ENCODE results near the gene NCEH1. TPM values are rescaled to one million over a fixed set of nuclear protein-coding genes. Genes with fewer than 3 reads are reported as not detected.

The NCEH1 gene
- total RNA-seq, 1 experiment from 2014 or later, result 4.7 TPM

DNA sequence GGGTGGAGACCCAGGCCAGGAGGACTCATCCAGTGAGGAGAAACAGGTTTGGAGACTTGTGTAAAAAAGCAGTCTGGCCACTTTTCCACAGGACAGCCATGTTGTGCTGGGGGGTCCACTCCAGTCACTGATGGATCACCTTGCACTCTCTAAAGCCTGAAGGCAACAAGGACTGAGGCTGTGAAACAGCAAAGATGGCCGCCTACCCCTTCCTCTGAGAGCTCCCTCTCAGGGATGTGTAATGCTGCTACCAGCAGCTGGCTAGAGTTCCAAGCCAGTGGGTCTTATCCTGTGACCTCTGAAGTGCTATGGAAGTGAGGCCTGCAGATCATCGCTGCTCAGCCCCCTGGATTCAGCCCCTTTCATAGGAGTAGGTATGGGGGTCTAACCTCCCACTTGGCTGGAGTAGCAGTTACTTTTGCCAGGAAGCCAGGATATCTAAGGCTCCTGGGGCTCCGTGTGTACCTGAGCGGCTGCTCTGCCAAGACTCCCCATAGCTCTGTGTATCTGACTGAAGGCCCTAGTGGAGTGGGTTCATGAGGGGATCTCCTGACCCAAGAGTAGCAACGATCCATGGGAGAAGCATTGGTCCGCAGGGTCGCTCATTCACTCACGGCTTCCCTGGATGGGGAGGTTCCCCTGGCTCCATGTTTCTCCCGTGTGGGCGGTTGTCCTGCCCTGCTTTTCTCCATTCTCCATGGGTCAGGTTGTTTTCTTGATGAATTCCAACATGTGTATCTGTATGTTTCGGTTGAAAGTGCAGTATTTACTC, 117.8 kb downstream of the NCEH1 start:
- Histone ChIP-seq H3K4me3 (ENCODE audit: low read length) (no peak overlapping the region), H3K27me3 (ENCODE audit: low read length) (no peaks in the 10 kb centered on the region), H3K79me2 (ENCODE audit: low read length) (no peaks in the 10 kb centered on the region), H3K9me2 (replicated peaks; ENCODE audit: insufficient read depth, low read length) (no peaks in the 10 kb centered on the region), H3K4me1 (ENCODE audit: low read length) (no peaks in the 10 kb centered on the region), H3K27ac (ENCODE audit: low read length) (no peak overlapping the region), H4K20me1 (ENCODE audit: insufficient read depth, low read depth, low read length) (no peaks in the 10 kb centered on the region), H3K36me3 (ENCODE audit: insufficient read depth, low read length) (no peaks in the 10 kb centered on the region), H3K4me2 (ENCODE audit: low read depth, low read length, poor library complexity, severe bottlenecking) (no peak overlapping the region), H3K9ac (ENCODE audit: low read length) (no peak overlapping the region), H2AFZ (ENCODE audit: low read length) (no peak overlapping the region), H3K9me3 (ENCODE audit: low read length) (no peaks in the 10 kb centered on the region)
- no peak for DNase-seq

DNA sequence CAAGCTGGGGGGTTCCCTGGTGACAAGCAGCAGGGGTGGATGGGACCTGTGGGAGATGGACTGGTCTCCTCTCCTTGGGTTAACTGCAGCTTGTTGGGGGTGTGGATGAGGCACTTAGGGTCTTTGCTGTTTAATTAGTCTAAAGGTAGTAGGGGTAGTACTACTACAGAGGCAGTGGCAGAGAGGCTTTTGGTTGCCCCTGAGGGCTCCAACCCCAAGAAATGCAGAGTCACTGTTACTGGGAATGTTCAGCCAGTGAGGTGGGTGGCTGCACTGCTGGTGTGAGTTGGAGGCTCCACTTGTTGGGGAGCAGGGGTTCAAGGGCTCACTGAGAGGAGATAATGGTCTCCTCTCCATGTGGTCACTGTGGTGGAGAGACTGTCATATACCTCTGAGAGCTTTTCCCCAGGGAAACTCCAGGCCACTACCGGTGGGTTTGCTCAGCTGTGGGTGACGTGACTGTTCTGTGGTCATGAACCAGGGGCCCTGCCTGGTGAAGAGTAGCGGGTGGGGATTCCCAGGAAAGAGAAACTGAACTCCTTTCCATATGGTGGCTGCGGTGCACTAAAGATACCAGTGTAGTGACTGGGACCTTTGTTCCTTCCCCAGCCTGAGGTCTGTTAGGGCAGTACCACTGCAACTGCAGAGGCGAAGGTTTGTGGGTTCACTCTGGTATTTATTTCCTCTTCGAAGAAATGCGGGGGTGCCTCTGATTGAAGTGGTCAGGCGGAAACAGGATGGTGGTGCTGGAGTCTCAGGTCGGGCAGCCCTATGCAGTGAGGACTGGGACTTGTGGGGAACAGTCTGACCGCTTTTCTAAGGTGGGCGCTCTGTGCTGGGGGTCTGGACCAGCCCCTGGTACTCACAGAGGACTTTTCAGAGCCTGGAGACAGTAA, 118.7 kb downstream of the NCEH1 start:
- Histone ChIP-seq H3K4me3 (ENCODE audit: low read length) (no peak overlapping the region), H3K36me3 (ENCODE audit: insufficient read depth, low read length) (no peaks in the 10 kb centered on the region), H3K9ac (ENCODE audit: low read length) (no peak overlapping the region), H4K20me1 (ENCODE audit: insufficient read depth, low read depth, low read length) (no peaks in the 10 kb centered on the region), H3K27ac (ENCODE audit: low read length) (no peak overlapping the region), H3K9me3 (ENCODE audit: low read length) (no peaks in the 10 kb centered on the region), H3K27me3 (ENCODE audit: low read length) (no peaks in the 10 kb centered on the region), H3K79me2 (ENCODE audit: low read length) (no peaks in the 10 kb centered on the region), H2AFZ (ENCODE audit: low read length) (no peak overlapping the region), H3K4me2 (ENCODE audit: low read depth, low read length, poor library complexity, severe bottlenecking) (no peak overlapping the region), H3K9me2 (replicated peaks; ENCODE audit: insufficient read depth, low read length) (no peaks in the 10 kb centered on the region), H3K4me1 (ENCODE audit: low read length) (no peaks in the 10 kb centered on the region)
- no peak for DNase-seq

DNA sequence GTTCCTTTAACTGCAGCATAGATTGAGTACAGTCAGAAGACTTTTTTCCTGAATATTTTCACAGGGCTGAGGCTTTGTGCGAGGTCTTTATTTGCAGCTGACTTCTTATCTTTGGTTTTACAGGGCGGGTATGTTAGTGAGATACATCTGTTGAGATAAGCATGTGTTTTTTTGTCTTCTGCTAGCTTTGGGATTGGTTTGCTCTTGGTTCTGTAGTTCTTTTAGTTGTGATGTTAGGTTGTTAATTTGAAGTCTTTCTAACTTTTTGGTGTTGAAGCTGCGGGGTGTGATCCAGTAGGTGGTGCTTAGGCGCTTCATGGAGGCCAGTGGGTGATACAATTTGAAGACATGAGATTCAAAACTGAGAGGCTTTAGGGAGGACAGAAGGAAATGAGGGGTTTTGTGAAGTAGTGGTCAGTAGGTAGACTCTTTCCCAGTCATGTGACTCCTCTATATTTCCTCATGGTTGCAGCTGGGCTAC, 119.7 kb downstream of the NCEH1 start:
- Histone ChIP-seq H3K4me1 (ENCODE audit: low read length) (no peaks in the 10 kb centered on the region), H3K9me3 (ENCODE audit: low read length) (no peaks in the 10 kb centered on the region), H3K36me3 (ENCODE audit: insufficient read depth, low read length) (no peaks in the 10 kb centered on the region), H3K9me2 (replicated peaks; ENCODE audit: insufficient read depth, low read length) (no peaks in the 10 kb centered on the region), H3K4me3 (ENCODE audit: low read length) (no peak overlapping the region), H3K4me2 (ENCODE audit: low read depth, low read length, poor library complexity, severe bottlenecking) (no peak overlapping the region), H2AFZ (ENCODE audit: low read length) (no peak overlapping the region), H3K9ac (ENCODE audit: low read length) (no peak overlapping the region), H4K20me1 (ENCODE audit: insufficient read depth, low read depth, low read length) (no peaks in the 10 kb centered on the region), H3K27ac (ENCODE audit: low read length) (no peak overlapping the region), H3K79me2 (ENCODE audit: low read length) (no peaks in the 10 kb centered on the region), H3K27me3 (ENCODE audit: low read length) (no peaks in the 10 kb centered on the region)
- no peak for DNase-seq

DNA sequence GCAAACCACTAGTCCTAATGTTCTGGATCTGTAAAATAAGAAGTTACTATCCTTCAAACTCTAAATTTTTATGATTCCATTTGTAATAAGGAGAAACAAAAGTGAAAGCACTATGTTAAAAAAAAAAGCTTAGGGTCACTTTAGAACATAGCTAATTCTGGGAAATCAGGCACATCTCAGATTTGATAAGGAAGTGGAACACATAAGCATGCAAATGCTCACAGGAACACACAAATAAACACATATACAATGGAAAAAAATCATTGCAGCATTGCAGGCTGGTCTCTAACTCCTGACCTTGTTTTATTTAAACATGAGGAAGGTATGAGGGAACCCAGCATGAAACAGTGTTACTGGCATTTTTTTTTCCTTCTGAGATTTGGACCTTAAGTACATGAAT, 124.4 kb downstream of the NCEH1 start:
- Histone ChIP-seq H3K9ac (ENCODE audit: low read length) (no peak overlapping the region), H2AFZ (ENCODE audit: low read length) (no peak overlapping the region), H3K79me2 (ENCODE audit: low read length) (no peaks in the 10 kb centered on the region), H3K9me2 (replicated peaks; ENCODE audit: insufficient read depth, low read length) (no peaks in the 10 kb centered on the region), H3K4me3 (ENCODE audit: low read length) (no peak overlapping the region), H3K4me2 (ENCODE audit: low read depth, low read length, poor library complexity, severe bottlenecking) (no peak overlapping the region), H3K9me3 (ENCODE audit: low read length) (no peaks in the 10 kb centered on the region), H3K36me3 (ENCODE audit: insufficient read depth, low read length) (no peaks in the 10 kb centered on the region), H3K4me1 (ENCODE audit: low read length) (no peaks in the 10 kb centered on the region), H3K27ac (ENCODE audit: low read length) (no peak overlapping the region), H3K27me3 (ENCODE audit: low read length) (no peaks in the 10 kb centered on the region), H4K20me1 (ENCODE audit: insufficient read depth, low read depth, low read length) (no peaks in the 10 kb centered on the region)
- DNase-seq, result no peak

DNA sequence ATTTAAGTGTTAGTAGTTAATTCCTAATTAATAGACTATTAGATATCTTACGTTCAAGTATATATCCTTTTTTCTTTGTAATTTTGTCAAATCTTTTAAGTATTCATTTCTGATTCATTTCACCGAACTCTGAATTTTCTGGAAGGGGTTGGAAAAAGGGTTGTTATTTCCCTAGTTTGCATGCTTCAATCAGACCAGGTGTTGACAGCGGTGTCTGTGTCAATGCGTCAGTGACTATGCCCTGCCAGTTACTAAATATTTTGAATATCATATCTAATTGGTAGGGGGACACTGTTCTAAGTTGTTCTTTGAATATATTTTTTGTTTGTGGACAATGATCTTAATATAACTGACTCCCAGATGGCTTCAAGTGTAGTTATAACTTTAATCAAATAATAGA, 124.9 kb downstream of the NCEH1 start:
- Histone ChIP-seq H3K27ac (ENCODE audit: low read length) (no peak overlapping the region), H3K4me2 (ENCODE audit: low read depth, low read length, poor library complexity, severe bottlenecking) (no peak overlapping the region), H3K79me2 (ENCODE audit: low read length) (no peaks in the 10 kb centered on the region), H3K9ac (ENCODE audit: low read length) (no peak overlapping the region), H3K9me2 (replicated peaks; ENCODE audit: insufficient read depth, low read length) (no peaks in the 10 kb centered on the region), H2AFZ (ENCODE audit: low read length) (no peak overlapping the region), H3K4me1 (ENCODE audit: low read length) (no peaks in the 10 kb centered on the region), H3K9me3 (ENCODE audit: low read length) (no peaks in the 10 kb centered on the region), H4K20me1 (ENCODE audit: insufficient read depth, low read depth, low read length) (no peaks in the 10 kb centered on the region), H3K27me3 (ENCODE audit: low read length) (no peaks in the 10 kb centered on the region), H3K36me3 (ENCODE audit: insufficient read depth, low read length) (no peaks in the 10 kb centered on the region), H3K4me3 (ENCODE audit: low read length) (no peak overlapping the region)
- DNase-seq, result no peak

DNA sequence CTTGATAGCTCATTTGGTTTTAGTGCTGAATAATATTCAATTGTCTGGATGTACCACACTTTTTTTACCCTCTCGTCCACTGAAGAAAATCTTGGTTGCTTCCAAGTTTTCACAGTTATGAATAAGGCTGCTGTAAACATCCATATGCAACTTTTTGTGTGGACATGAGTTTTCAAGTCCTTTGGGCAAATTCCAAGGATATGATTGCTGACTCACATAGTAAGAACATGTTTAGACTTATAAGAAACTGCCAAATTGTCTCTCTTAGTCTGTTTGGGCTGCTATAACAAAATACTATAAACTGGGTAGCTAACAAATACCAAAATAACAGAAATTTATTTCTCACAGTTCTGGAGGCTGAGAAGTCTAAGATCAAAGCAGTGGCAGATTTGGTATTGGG, 128.2 kb downstream of the NCEH1 start:
- Histone ChIP-seq H3K4me2 (ENCODE audit: low read depth, low read length, poor library complexity, severe bottlenecking) (no peak overlapping the region), H4K20me1 (ENCODE audit: insufficient read depth, low read depth, low read length) (no peaks in the 10 kb centered on the region), H3K9ac (ENCODE audit: low read length) (no peak overlapping the region), H3K27me3 (ENCODE audit: low read length) (no peaks in the 10 kb centered on the region), H3K9me2 (replicated peaks; ENCODE audit: insufficient read depth, low read length) (no peaks in the 10 kb centered on the region), H3K9me3 (ENCODE audit: low read length) (no peaks in the 10 kb centered on the region), H3K27ac (ENCODE audit: low read length) (no peak overlapping the region), H3K36me3 (ENCODE audit: insufficient read depth, low read length) (no peaks in the 10 kb centered on the region), H3K79me2 (ENCODE audit: low read length) (no peaks in the 10 kb centered on the region), H3K4me1 (ENCODE audit: low read length) (no peaks in the 10 kb centered on the region), H3K4me3 (ENCODE audit: low read length) (no peak overlapping the region), H2AFZ (ENCODE audit: low read length) (no peak overlapping the region)
- DNase-seq, result no peak

DNA sequence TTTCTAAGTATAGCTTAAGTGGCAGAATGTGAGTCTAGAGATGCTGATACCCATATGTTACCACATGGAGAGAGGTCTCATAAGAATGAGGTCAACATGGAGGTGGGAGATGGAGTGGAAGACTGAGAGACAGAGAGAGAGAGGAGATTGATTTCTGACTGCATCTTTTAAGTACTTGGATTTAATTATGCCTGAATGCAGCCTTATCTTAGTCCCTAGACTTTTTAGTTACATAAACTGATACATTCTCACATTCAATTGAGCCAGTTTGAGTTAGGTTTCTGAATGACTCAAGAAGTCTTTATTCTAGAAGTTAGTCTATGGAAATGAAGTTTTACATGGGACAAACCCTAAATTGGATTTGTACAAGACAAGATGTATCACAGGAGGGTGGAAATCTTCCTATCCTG, 129.1 kb downstream of the NCEH1 start:
- H3K9me3 ChIP-seq (ENCODE audit: low read length), result no peaks in the 10 kb centered on the region
- H3K79me2 ChIP-seq (ENCODE audit: low read length), result no peaks in the 10 kb centered on the region
- H3K4me1 ChIP-seq (ENCODE audit: low read length), result no peaks in the 10 kb centered on the region
- no peak overlapping the region for H3K9ac ChIP-seq (ENCODE audit: low read length)
- no peak overlapping the region for H3K4me3 ChIP-seq (ENCODE audit: low read length)
- H3K9me2 ChIP-seq (replicated peaks; ENCODE audit: insufficient read depth, low read length), result no peaks in the 10 kb centered on the region
- no peak overlapping the region for H3K4me2 ChIP-seq (ENCODE audit: low read depth, low read length, poor library complexity, severe bottlenecking)
- no peak for DNase-seq
- H3K27ac ChIP-seq (ENCODE audit: low read length), result no peak overlapping the region
- H4K20me1 ChIP-seq (ENCODE audit: insufficient read depth, low read depth, low read length), result no peaks in the 10 kb centered on the region
- H3K36me3 ChIP-seq (ENCODE audit: insufficient read depth, low read length), result no peaks in the 10 kb centered on the region
- H3K27me3 ChIP-seq (ENCODE audit: low read length), result no peaks in the 10 kb centered on the region
- no peak overlapping the region for H2AFZ ChIP-seq (ENCODE audit: low read length)

DNA sequence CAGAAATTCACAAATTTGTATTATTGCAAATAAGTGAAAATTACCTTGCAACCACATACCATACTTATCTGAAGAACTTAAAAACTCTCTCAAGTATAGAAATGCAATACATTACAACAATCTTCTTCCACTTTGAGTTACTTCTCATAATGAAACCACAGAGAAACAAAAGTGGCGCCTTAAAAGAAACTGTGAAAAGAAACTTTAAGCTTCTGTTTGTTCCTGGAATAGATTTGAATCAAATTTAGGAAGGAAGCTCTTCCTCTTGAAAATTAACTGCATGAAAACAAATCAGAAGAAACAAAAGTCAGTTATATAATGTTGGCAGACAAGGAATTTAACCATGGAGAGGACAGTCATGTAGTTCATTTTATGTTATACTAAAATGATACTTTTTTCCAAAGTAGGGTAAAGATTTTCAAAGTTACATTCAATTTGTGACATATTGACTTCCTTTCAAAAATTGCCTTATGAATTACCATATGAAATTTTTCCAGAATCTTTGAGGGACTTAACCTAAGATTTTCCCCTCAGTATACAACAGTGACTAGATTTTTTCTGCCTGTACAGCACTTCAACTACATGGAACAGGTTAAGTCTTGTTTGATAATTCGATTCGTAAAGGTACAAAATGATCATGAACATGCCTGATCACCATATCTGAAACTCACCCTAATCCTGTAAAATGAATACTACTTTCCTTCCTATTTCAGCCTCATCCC, 130.0 kb downstream of the NCEH1 start:
- Histone ChIP-seq H3K79me2 (ENCODE audit: low read length) (no peaks in the 10 kb centered on the region), H3K4me3 (ENCODE audit: low read length) (no peak overlapping the region), H3K27me3 (ENCODE audit: low read length) (no peaks in the 10 kb centered on the region), H3K27ac (ENCODE audit: low read length) (no peak overlapping the region), H2AFZ (ENCODE audit: low read length) (no peak overlapping the region), H4K20me1 (ENCODE audit: insufficient read depth, low read depth, low read length) (no peaks in the 10 kb centered on the region), H3K9me3 (ENCODE audit: low read length) (no peaks in the 10 kb centered on the region), H3K4me1 (ENCODE audit: low read length) (no peaks in the 10 kb centered on the region), H3K4me2 (ENCODE audit: low read depth, low read length, poor library complexity, severe bottlenecking) (no peak overlapping the region), H3K36me3 (ENCODE audit: insufficient read depth, low read length) (no peaks in the 10 kb centered on the region), H3K9me2 (replicated peaks; ENCODE audit: insufficient read depth, low read length) (no peaks in the 10 kb centered on the region), H3K9ac (ENCODE audit: low read length) (no peak overlapping the region)
- DNase-seq, result no peak

Data from Karpas-422 (cell line).